ENCODE measurements around the gene RAB43.
"Not testable (repeated sequence)": the region's sequence is repeated elsewhere in the genome, so short reads cannot be mapped to it uniquely, and the experiment has no call there.

Gene RAB43

GRCh38 chr3:129087138-129087702 is 34.4 kb downstream of the RAB43 start:
- Mint-ChIP-seq H3K9me3 (no peaks in the 10 kb centered on the region), H3K27ac (no peak overlapping the region), H3K4me1 (ENCODE audit: low read depth) (no peaks in the 10 kb centered on the region), H3K4me3 (no peak overlapping the region), H3K36me3 (ENCODE audit: low read depth) (peaks cover 7% of the 10 kb centered on the region), H3K27me3 (ENCODE audit: low read depth) (no peaks in the 10 kb centered on the region)

GRCh38 chr3:129085818-129086217 is 35.8 kb downstream of the RAB43 start:
- Mint-ChIP-seq H3K4me3 (no peak overlapping the region), H3K36me3 (ENCODE audit: low read depth) (no peaks in the 10 kb centered on the region), H3K27me3 (ENCODE audit: low read depth) (no peaks in the 10 kb centered on the region), H3K27ac (peak overlapping the region; percentile 45), H3K9me3 (no peaks in the 10 kb centered on the region), H3K4me1 (ENCODE audit: low read depth) (peaks cover 2% of the 10 kb centered on the region)

- H3K9me3 Mint-ChIP-seq, result no peaks in the 10 kb centered on the region
- H3K4me1 Mint-ChIP-seq (ENCODE audit: low read depth), result peaks cover 2% of the 10 kb centered on the region
- H3K27ac Mint-ChIP-seq, result peak overlapping the region; percentile 45
- H3K4me3 Mint-ChIP-seq, result no peak overlapping the region
- no peaks in the 10 kb centered on the region for H3K36me3 Mint-ChIP-seq (ENCODE audit: low read depth)
- H3K27me3 Mint-ChIP-seq (ENCODE audit: low read depth), result no peaks in the 10 kb centered on the region
Measured at GRCh38 chr3:129085165-129085715, 36.4 kb downstream of the RAB43 start.

- peaks cover 2% of the 10 kb centered on the region for H3K4me1 Mint-ChIP-seq (ENCODE audit: low read depth)
- H3K36me3 Mint-ChIP-seq (ENCODE audit: low read depth), result no peaks in the 10 kb centered on the region
- no peaks in the 10 kb centered on the region for H3K27me3 Mint-ChIP-seq (ENCODE audit: low read depth)
- H3K27ac Mint-ChIP-seq, result no peak overlapping the region
- no peaks in the 10 kb centered on the region for H3K9me3 Mint-ChIP-seq
- no peak overlapping the region for H3K4me3 Mint-ChIP-seq
Measured at GRCh38 chr3:129084501-129084900, 37.1 kb downstream of the RAB43 start.

GRCh38 chr3:129082026-129082425 is 39.6 kb downstream of the RAB43 start:
- H3K4me3 Mint-ChIP-seq, result no peak overlapping the region
- no peaks in the 10 kb centered on the region for H3K36me3 Mint-ChIP-seq (ENCODE audit: low read depth)
- peaks cover 2% of the 10 kb centered on the region for H3K4me1 Mint-ChIP-seq (ENCODE audit: low read depth)
- no peaks in the 10 kb centered on the region for H3K27me3 Mint-ChIP-seq (ENCODE audit: low read depth)
- H3K9me3 Mint-ChIP-seq, result no peaks in the 10 kb centered on the region
- no peak overlapping the region for H3K27ac Mint-ChIP-seq

- Mint-ChIP-seq H3K4me3 (no peak overlapping the region), H3K36me3 (ENCODE audit: low read depth) (no peaks in the 10 kb centered on the region), H3K9me3 (no peaks in the 10 kb centered on the region), H3K27me3 (ENCODE audit: low read depth) (no peaks in the 10 kb centered on the region), H3K4me1 (ENCODE audit: low read depth) (peaks cover 2% of the 10 kb centered on the region), H3K27ac (no peak overlapping the region)
Measured at GRCh38 chr3:129081503-129081902, 40.1 kb downstream of the RAB43 start.

GRCh38 chr3:129078510-129078909 is 43.1 kb downstream of the RAB43 start:
- H3K27ac Mint-ChIP-seq, result no peak overlapping the region
- H3K4me1 Mint-ChIP-seq (ENCODE audit: low read depth), result peaks cover 2% of the 10 kb centered on the region
- H3K27me3 Mint-ChIP-seq (ENCODE audit: low read depth), result no peaks in the 10 kb centered on the region
- H3K36me3 Mint-ChIP-seq (ENCODE audit: low read depth), result peaks cover 2% of the 10 kb centered on the region
- no peaks in the 10 kb centered on the region for H3K9me3 Mint-ChIP-seq
- H3K4me3 Mint-ChIP-seq, result no peak overlapping the region

GRCh38 chr3:129077222-129077621 is 44.4 kb downstream of the RAB43 start:
- Mint-ChIP-seq H3K36me3 (ENCODE audit: low read depth) (peaks cover 2% of the 10 kb centered on the region), H3K4me1 (ENCODE audit: low read depth) (peaks cover 2% of the 10 kb centered on the region), H3K4me3 (no peak overlapping the region), H3K9me3 (no peaks in the 10 kb centered on the region), H3K27me3 (ENCODE audit: low read depth) (no peaks in the 10 kb centered on the region), H3K27ac (no peak overlapping the region)

- H3K27me3 Mint-ChIP-seq (ENCODE audit: low read depth), result peaks cover 8% of the 10 kb centered on the region
- H3K4me3 Mint-ChIP-seq, result no peak overlapping the region
- H3K4me1 Mint-ChIP-seq (ENCODE audit: low read depth), result peaks cover 3% of the 10 kb centered on the region
- H3K36me3 Mint-ChIP-seq (ENCODE audit: low read depth), result peaks cover 1% of the 10 kb centered on the region
- H3K27ac Mint-ChIP-seq, result no peak overlapping the region
- peaks cover 5% of the 10 kb centered on the region for H3K9me3 Mint-ChIP-seq
Measured at GRCh38 chr3:129070086-129070885, 51.3 kb downstream of the RAB43 start.

GRCh38 chr3:129069313-129070085 is 52.1 kb downstream of the RAB43 start:
- not testable (repeated sequence) for H3K36me3 Mint-ChIP-seq (ENCODE audit: low read depth); H3K9me3 Mint-ChIP-seq; H3K4me1 Mint-ChIP-seq (ENCODE audit: low read depth); H3K27me3 Mint-ChIP-seq (ENCODE audit: low read depth); H3K27ac Mint-ChIP-seq; H3K4me3 Mint-ChIP-seq

- no peaks in the 10 kb centered on the region for H3K36me3 Mint-ChIP-seq (ENCODE audit: low read depth)
- H3K27ac Mint-ChIP-seq, result no peak overlapping the region
- H3K9me3 Mint-ChIP-seq, result peaks cover 5% of the 10 kb centered on the region
- H3K4me3 Mint-ChIP-seq, result peak overlapping the region; percentile 52
- H3K27me3 Mint-ChIP-seq (ENCODE audit: low read depth), result peaks cover 8% of the 10 kb centered on the region
- H3K4me1 Mint-ChIP-seq (ENCODE audit: low read depth), result peaks cover 3% of the 10 kb centered on the region
Measured at GRCh38 chr3:129068291-129068886, 53.2 kb downstream of the RAB43 start.

- H3K4me3 Mint-ChIP-seq; H3K27ac Mint-ChIP-seq; H3K27me3 Mint-ChIP-seq (ENCODE audit: low read depth); H3K36me3 Mint-ChIP-seq (ENCODE audit: low read depth); H3K9me3 Mint-ChIP-seq; H3K4me1 Mint-ChIP-seq (ENCODE audit: low read depth): not testable (repeated sequence)
Measured at GRCh38 chr3:129067719-129068118, 53.9 kb downstream of the RAB43 start.

- H3K27me3 Mint-ChIP-seq (ENCODE audit: low read depth), result peaks cover 8% of the 10 kb centered on the region
- peaks cover 3% of the 10 kb centered on the region for H3K4me1 Mint-ChIP-seq (ENCODE audit: low read depth)
- peaks cover 5% of the 10 kb centered on the region for H3K9me3 Mint-ChIP-seq
- H3K4me3 Mint-ChIP-seq, result no peak overlapping the region
- no peak overlapping the region for H3K27ac Mint-ChIP-seq
- H3K36me3 Mint-ChIP-seq (ENCODE audit: low read depth), result no peaks in the 10 kb centered on the region
Measured at GRCh38 chr3:129065720-129066073, 55.9 kb downstream of the RAB43 start.

- Mint-ChIP-seq H3K9me3 (peaks cover 5% of the 10 kb centered on the region), H3K36me3 (ENCODE audit: low read depth) (no peaks in the 10 kb centered on the region), H3K27ac (no peak overlapping the region), H3K4me3 (no peak overlapping the region), H3K27me3 (ENCODE audit: low read depth) (peaks cover 4% of the 10 kb centered on the region), H3K4me1 (ENCODE audit: low read depth) (peaks cover 3% of the 10 kb centered on the region)
Measured at GRCh38 chr3:129065016-129065719, 56.4 kb downstream of the RAB43 start.
